ENCODE data around the gene LHPP.
"Not testable (repeated sequence)": the region's sequence is repeated elsewhere in the genome, so short reads cannot be mapped to it uniquely, and the experiment has no call there.

The LHPP gene

DNA sequence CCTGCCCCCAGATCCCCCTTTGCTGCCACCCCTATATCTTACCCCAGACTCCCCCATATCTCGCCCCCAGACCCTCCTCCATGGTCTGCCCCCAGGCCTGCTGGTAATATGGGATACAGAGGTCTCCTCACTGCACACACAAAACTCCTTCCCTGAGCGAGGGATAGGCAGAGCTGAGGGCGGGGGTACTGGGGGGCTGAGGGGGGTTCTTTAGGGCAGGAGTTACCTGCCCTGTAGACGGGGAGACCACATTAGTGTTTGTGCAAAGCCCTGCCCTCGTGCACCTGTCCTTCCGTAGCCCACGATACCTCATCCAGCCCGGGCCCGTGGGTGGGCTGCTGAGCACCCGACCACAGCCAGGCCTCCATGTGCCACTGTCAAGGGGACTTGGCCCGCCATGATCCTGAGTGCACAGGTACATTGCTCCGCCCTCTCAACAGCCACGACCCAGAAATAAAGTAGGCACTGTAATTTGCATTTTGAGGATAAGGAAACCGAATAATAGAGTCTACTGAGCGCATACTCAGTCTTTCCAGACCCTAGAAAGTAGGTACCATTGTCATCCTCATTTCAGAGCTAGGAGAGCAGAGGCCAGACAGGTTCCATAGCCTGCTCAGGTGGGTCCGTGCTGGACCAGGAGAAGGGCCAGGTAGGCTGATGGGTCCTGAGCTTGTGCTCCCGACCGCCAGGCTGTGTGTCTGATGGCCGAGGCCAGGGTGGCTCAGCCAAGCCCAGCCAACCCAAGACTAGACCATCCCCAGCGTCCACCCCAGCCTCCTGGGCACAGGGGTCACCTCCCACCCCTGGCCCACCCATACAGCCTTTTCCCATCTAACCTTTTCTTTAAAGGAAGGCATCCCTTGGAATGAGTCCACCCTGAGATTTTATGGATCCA lies 115.2 kb downstream of the LHPP start:
- no peak for FAIRE-seq

DNA sequence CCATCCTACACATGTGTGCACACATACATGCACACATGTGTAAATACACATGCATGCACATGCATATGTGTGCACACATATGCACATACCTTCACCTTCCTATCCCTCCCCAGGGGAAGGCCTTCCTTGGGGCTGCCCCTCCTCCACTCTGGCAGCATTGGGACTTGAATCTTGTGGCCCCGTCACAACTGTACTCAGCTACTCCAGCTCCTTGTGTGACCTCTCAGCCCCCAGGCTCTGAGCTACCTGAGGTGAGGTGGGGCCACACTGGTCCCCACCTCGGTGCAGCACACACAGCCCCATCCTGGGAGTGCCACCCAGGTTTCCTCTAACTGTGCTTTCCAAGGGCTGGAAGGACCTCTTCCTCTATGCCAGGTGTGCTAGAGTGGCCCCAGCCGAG lies 116.0 kb downstream of the LHPP start:
- no peak for FAIRE-seq

DNA sequence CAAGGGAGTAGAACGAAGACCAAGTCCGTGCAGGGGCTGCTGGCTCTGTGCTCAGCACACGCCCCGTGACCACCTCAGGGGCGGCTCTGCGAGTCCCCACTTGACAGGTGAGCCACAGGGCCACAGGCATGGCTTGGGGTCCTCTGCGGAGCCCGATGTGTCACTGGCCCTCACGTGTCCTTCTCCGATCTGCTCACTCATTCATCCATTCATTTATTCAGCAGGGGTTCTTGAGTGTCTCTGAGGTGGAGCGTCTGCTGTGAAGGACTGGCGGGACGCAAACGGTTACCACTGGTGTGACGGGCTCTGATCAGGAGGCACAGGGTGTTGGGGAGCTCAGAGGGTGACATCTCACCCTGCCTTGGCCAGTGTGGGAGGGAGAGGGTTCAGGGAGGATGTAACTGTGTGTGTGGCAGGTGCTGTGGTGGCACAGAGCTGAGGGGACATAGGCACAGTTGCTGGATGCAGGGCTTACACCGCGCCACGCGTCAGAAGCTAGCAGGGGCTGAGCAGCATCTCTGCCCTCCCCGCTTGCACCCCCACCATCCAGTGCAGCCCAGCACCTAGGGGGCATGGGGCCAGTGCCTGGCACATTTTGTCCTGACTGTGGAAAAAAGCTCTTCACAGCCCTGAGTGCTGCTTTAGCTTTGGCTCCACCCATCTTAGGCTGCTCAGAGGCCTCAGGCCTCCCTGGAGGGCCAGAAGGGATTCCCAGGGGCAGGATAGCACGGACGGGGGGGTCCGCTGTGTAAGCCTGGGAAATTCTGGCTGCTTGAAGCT lies 116.8 kb downstream of the LHPP start:
- no peak for FAIRE-seq

DNA sequence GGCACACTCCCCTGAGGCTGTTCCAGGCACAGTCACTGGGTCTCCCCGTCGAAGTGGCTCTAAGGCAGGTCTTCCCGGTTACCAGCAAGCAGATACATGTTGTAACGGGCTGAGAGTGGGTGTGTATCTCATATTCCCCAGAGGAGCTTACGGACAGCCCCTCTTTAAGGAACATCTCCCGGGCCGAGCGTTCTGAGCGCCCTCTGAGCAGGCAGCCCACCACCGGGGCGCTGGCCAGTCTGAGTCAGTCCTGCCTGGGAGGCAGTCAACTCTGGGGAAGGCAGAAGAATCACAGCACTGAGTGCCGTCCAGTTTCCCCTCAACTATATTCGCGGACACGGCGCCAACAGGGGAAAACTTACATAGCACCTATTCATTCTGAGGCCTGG lies 117.4 kb downstream of the LHPP start:
- no peak for FAIRE-seq

DNA sequence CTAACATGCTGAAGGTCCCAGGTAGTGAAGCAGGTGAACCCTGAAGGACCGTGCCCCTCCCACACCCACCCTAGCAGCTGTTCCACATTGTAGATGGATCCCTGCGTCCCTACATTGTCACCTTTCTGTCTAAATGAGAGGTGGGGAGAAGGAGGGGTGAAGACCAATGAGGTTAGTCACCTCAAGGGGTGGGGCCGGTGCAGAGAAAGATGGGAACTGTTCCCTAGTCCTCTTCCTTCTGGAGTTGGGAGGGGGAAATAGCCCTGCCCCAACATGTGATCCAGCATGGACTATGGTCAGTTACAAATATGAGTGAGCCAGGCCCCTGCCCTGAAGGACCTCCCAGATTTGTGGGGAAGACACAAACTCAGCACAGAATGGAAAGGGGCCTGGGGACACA lies 124.5 kb downstream of the LHPP start:
- no peak for FAIRE-seq

GRCh38 chr10:124587811-124588211 lies 126.2 kb downstream of the LHPP start:
- no peak for FAIRE-seq

GRCh38 chr10:124588341-124588735 lies 126.7 kb downstream of the LHPP start:
- not testable (repeated sequence) for FAIRE-seq

DNA sequence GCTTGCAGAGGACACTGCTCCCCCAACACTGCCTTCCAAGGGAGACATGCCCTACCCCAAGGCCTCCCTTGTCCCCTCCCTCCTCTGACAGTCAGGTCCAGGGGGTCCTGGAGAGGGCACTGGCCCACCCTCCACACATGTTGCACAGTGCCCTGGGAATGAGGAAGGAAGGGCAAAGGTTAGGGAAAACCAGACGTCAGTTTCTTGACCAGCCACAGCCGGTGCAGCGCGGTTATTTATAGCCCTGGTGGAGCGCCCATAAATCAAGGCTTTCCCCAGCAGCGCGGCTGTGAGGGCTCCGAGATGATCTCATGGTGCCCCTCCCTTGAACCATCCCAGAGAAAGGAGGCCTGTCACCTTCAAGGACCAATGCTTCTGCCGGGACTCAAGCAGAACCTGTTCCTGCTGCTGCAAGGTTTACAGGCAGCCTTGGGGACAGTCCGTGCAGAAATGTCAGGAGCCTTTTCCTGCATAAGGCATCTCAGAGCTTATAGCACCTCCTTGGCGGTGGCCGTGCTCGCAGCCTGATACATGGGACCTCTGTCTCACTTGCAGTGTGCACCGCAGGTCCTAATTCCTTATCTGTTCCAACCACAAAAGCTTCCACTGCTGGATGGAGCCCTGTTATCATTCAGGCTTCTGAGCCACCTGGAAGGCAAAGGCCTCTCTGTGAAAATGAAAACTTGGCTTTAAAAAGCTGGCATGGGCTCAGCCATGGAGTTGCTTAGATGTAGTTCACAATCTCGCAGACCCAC lies 127.3 kb downstream of the LHPP start:
- no peak for FAIRE-seq

DNA sequence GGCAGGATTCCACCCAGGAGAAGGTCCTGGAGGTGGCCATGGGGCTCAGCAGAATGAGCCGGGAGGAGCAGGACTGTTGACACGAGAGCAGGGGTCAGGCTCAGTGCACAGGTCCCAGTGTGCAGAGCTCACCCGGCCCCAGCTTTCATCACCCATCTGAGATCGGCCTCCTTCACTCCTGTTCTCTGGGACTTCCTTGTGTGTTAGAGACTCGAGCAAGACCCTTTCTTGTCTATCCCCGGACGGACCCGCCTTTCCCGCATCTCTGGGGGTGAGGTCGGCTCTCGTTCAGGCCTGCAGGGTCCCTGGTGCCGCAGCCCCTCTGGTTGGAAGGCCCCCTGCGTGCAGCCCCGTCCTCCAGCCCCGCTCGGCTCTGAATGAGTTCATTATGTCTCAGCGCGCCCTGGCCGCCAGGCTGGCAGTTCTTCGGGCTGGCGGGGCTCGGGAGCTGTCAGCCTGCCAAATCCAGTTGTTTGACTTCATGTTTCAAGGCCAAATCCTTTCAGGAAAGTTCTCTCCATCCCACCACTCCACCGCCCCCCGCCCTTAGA lies 127.9 kb downstream of the LHPP start:
- no peak for FAIRE-seq

- no peak for FAIRE-seq
Observed at GRCh38 chr10:124590216-124591122, 128.8 kb downstream of the LHPP start.

GRCh38 chr10:124591123-124591495 lies 129.5 kb downstream of the LHPP start:
- no peak for FAIRE-seq

DNA sequence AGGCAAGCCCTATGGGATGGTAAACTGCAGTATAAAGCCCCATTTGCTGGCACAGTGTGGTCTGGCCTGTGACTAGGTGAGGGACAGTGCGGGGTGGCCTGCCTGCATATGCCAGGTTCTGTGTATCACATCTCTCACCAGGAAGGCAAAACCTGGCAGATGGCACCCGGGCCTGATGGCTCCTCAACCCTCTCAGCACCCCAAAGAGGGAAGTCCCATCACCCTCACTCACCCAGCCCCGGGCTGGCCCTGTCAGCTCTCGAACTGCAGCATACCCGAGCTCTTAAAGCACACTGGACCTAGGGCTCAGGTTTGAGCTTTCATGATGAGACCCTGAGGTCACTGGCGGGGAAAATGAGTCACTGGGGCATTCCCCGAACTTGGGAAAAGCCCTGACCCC lies 130.5 kb downstream of the LHPP start:
- no peak for FAIRE-seq

- FAIRE-seq: no peak
Observed at GRCh38 chr10:124592736-124593430, 131.3 kb downstream of the LHPP start.

DNA sequence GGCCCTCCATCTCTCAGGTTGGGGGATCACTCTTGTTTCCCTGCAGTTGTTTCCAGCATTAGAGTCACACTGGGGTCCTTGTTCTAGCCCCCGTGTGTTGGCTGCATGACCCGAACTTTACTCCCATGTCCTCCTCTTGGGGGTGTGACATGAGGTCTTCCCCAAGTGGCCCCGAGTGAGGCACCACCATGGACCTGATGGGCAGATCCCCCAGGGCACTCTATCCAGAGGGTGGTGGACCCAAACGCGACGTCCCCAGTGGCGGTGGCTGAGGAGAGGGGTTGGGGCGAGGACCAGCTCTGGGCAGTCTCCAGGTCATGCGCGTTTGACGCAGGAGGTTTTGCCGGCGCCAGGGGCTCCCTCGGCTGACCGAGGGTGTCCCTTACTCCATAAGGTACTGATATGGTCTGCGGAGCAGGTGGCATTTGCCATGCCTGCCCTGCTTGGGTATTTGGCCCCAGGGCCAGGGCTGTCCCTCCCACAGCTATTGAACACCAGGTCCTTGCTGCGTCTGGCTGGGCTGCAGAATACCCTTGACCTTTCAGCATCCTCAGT lies 131.9 kb downstream of the LHPP start:
- FAIRE-seq: no peak

GRCh38 chr10:124594240-124594639 lies 132.6 kb downstream of the LHPP start:
- no peak for FAIRE-seq

DNA sequence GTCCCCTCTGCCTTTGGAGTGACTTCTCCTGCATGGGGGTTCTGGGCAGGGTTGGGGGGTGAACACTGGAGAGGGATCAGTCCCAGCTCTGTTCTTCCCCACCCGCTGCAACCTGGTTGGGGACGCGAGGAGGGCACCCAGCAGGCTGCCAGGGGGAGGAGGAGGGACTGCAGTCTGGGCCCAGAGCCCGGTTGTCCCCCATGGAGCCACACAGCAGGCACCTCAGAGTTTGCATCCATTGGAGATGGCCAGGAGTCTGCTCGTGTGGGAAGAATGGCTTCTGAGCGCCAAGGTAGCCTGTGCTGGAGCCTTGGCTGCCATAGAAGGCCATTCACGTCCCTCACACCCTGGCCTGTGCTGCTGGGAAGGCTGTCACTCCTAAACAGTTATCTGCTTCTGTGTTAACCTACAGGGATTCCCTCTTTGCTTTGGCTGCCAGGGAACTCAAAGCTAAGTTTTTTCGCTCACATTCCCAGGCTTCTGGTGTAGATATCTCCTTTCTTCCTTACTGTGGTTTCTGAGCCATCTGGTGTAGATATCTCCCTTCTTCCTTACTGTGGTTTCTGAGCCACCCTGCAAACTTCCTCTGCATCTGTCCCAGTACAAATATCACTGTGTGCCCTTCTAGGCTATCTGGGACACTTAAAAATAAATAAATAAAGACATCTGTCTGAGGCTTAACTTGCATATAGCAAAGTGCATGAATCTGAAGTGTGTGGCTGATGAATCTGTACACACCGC lies 133.7 kb downstream of the LHPP start:
- FAIRE-seq: no peak

DNA sequence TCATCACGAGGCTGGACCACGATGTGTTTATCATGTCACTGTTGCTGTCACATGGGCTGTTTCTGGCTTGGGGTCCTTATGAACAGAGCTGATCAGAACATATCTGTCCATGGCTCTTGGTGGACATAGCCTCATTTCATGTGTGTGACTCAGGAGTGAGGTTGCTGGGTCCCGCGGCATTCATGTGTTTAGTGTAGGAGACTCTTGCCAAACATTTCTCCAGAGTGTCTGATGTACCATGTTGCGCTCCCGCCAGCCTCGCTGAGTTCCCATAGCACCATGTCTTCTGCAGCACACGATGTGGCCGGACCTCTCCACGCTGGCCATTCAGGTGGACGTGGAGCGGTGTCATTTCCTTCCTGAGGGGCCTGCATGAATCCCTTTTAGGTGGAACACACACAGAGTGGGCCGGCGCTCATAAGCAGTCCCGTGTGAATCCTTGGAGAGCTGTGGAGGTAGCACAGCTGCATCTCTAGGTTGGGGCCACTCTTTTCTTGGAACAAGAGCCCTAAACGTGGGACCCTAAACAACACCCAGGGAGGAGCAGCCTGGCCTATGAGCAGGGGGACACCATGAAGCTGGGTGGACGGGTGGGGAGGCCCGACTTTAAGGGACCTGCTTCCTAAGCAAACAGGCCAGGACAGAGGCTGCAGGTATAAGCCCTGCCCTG lies 134.6 kb downstream of the LHPP start:
- FAIRE-seq: no peak

- FAIRE-seq: no peak
Observed at GRCh38 chr10:124596962-124597845, 135.6 kb downstream of the LHPP start.

DNA sequence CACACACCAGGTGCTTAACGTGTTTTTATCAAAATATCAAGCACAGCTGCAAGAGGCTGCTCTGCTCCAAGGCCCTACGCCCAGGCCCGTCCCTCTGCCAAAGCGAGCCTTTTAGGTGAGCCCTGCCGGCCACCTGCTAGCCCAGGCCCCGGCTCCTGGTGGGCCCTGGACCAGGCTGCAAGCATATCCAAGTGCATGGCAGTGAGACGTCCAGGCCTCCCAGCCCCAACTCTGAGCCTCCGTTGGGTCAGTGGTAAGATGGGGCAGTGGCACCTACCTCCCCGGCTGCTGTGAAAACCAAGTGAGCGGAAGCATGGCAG lies 136.2 kb downstream of the LHPP start:
- FAIRE-seq: no peak
